Measurements from ENCODE around the gene NFE2. TPM values are rescaled to one million over a fixed set of nuclear protein-coding genes. Genes with fewer than 3 reads are reported as not detected.

Gene NFE2
- total RNA-seq, 2 experiments from 2014 or later: not detected

DNA sequence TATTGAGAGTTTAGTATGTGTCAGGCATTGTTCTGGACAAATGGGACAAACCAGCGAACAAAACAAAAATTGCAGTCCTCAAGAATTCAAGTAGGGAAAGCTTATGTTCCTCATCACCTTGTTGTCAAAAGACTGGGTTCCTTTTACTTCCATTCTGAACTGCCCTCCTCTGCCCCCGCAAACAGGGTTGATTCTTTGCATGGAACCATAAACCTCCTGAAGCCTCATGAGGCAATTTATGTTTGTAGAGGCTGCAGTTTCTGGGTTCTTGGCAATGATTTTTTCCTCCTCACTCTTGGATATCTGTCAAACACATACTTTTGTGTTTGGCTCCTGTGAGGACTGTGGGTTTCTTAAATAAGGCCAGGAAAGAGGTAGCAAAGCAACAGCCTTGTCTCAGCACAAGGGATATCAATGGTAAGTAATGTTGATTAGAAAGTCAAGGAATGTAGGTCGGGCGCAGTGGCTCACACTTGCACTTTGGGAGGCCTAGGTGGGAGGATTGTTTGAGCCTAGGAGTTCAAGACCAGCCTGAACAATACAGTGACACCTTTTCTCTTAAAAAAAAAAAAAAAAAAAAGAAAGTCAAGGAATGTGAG is 38.0 kb upstream of the NFE2 start:
- H3K36me3 ChIP-seq (ENCODE audit: insufficient read depth, low read length): peaks cover 44% of the 10 kb centered on the region
- no peak overlapping the region for H3K4me3 ChIP-seq (ENCODE audit: low read depth, low read length, poor library complexity, severe bottlenecking)
- H3K79me2 ChIP-seq (ENCODE audit: insufficient read depth, low read depth, low read length): no peaks in the 10 kb centered on the region
- H2AFZ ChIP-seq (ENCODE audit: low read length): no peak overlapping the region
- no peak for DNase-seq (ENCODE audit: low spot score)
- no peaks in the 10 kb centered on the region for H3K9me3 ChIP-seq (ENCODE audit: low read length)
- no peaks in the 10 kb centered on the region for H3K9me2 ChIP-seq (ENCODE audit: insufficient read depth, low read length)
- H3K27ac ChIP-seq (ENCODE audit: low read depth, low read length, poor library complexity, severe bottlenecking): no peak overlapping the region
- TF ChIP-seq, protein P1, sequence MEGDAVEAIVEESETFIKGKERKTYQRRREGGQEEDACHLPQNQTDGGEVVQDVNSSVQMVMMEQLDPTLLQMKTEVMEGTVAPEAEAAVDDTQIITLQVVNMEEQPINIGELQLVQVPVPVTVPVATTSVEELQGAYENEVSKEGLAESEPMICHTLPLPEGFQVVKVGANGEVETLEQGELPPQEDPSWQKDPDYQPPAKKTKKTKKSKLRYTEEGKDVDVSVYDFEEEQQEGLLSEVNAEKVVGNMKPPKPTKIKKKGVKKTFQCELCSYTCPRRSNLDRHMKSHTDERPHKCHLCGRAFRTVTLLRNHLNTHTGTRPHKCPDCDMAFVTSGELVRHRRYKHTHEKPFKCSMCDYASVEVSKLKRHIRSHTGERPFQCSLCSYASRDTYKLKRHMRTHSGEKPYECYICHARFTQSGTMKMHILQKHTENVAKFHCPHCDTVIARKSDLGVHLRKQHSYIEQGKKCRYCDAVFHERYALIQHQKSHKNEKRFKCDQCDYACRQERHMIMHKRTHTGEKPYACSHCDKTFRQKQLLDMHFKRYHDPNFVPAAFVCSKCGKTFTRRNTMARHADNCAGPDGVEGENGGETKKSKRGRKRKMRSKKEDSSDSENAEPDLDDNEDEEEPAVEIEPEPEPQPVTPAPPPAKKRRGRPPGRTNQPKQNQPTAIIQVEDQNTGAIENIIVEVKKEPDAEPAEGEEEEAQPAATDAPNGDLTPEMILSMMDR (conservative IDR thresholded peaks at IDR 0.05; ENCODE audit: low read length): no peak
- TF ChIP-seq EZH2phosphoT487 (IDR thresholded peaks at IDR 0.05; ENCODE audit: borderline replicate concordance, low read depth, low read length): no peak
- intact Hi-C loops (cut with micrococcal nuclease; ENCODE audit: unreplicated experiment): no loop called here
- H3K4me2 ChIP-seq (ENCODE audit: low read length): no peak overlapping the region
- H3K4me1 ChIP-seq (ENCODE audit: insufficient read depth, low read length, poor library complexity, severe bottlenecking): peaks cover 13% of the 10 kb centered on the region
- ChIA-PET CTCF (ENCODE audit: unreplicated experiment) (no interaction called here), POLR2A (no interaction called here)
- H4K20me1 ChIP-seq (ENCODE audit: insufficient read depth, low read length): 0 out of 2 replicates have a peak, but pooled peaks cover 12% of the 10 kb centered on the region
- BruUV-seq (replicated peaks): no TSS peak

DNA sequence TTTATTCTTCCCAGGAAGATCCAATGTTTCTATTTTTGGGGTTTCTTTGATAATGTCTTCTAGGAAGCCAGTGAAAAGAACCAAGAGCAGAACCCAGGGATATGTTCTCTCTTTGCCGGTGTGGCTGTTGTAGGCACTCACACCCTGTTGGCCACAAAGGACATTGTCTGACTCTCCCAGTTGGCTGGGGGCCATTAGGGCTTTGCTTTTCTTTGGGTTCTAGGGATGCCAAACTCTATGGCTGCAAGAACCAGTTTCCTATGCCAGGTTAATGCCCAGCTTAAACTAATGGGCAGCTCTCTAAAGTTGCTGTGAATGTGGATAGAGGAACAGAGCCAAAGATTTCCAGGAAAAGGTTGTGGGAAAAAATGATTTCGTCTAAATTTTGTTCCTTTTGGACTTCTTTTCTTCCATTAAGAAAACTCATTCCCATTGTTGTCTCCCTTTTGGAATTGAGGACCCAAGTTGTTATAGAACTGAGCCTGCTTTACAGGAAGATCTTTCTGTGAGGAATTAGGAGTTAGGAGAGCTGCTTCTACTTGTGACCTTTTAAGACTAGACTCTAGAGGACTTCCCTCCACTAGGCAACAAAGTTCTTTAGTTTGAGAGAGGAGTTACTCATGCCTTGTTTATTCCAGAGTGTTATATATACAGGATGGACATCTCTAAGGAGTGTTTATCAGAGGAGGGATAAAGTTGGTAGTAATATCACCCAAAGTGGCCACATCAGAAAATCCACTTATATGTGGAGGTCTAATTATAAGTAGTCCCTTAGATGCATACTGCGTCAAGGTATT is 37.2 kb upstream of the NFE2 start:
- intact Hi-C loops (cut with micrococcal nuclease; ENCODE audit: unreplicated experiment): no loop called here
- no TSS peak for BruUV-seq (replicated peaks)
- CTCF ChIA-PET (ENCODE audit: unreplicated experiment): interaction anchor here (1.0 kb wide), 1 partner anchor 13 kb away, joined by 3 read pairs; the partner anchor contains the start of gene COPZ1

More for the DNA sequence above, 37.2 kb upstream of the NFE2 start:
- no peaks in the 10 kb centered on the region for H3K9me2 ChIP-seq (ENCODE audit: insufficient read depth, low read length)
- DNase-seq (ENCODE audit: low spot score): no peak
- H3K4me2 ChIP-seq (ENCODE audit: low read length): no peak overlapping the region
- no peak overlapping the region for H3K4me3 ChIP-seq (ENCODE audit: low read depth, low read length, poor library complexity, severe bottlenecking)
- TF ChIP-seq EZH2phosphoT487 (IDR thresholded peaks at IDR 0.05; ENCODE audit: borderline replicate concordance, low read depth, low read length): no peak
- TF ChIP-seq, protein P1 (conservative IDR thresholded peaks at IDR 0.05; ENCODE audit: low read length): no peak
- H3K4me1 ChIP-seq (ENCODE audit: insufficient read depth, low read length, poor library complexity, severe bottlenecking): peaks cover 13% of the 10 kb centered on the region
- no peak overlapping the region for H2AFZ ChIP-seq (ENCODE audit: low read length)
- POLR2A ChIA-PET: interaction anchor here (0.8 kb wide), 2 partner anchors 11 to 42 kb away, joined by 4 to 8 read pairs; no protein-coding TSS in a partner anchor
- no peak overlapping the region for H3K27ac ChIP-seq (ENCODE audit: low read depth, low read length, poor library complexity, severe bottlenecking)
- 0 out of 2 replicates have a peak, but pooled peaks cover 12% of the 10 kb centered on the region for H4K20me1 ChIP-seq (ENCODE audit: insufficient read depth, low read length)
- H3K9me3 ChIP-seq (ENCODE audit: low read length): no peaks in the 10 kb centered on the region
- peaks cover 36% of the 10 kb centered on the region for H3K36me3 ChIP-seq (ENCODE audit: insufficient read depth, low read length)
- H3K79me2 ChIP-seq (ENCODE audit: insufficient read depth, low read depth, low read length): 0 out of 2 replicates have a peak, but pooled peaks cover 4% of the 10 kb centered on the region
